Fibroblast of pulmonary artery (primary cell): ENCODE results near the gene STAU1.
A peak's percentile ranks its signal among the peaks of the same experiment; 100 is the strongest.

Experiments
- DNase-seq: peaks from one replicate; pipeline ENCODE4 v3.0.0-alpha.2; 2010; ENCODE audit warnings: low read depth
- H3K4me3 ChIP-seq: replicated peaks from 2 replicates; pipeline ENCODE4 v1.5.1; 2011; ENCODE audit warnings: low read depth, mild to moderate bottlenecking, control low read depth, low read length, moderate library complexity
- CTCF ChIP-seq: IDR thresholded peaks from 2 replicates; pipeline ENCODE4 v1.5.1; 2011; ENCODE audit warnings: mild to moderate bottlenecking, control low read depth, low read length, inconsistent platforms; ENCODE audit errors: missing control alignments

The STAU1 gene

GRCh38 chr20:49187851-49188641 is at the start of gene STAU1:
TSS of gene STAU1 (minus strand) at chr20:49188334. CDS start at chr20:49166201, 22,133 bp downstream.
- TF ChIP-seq CTCF = no peak
- peak; percentile 97 for DNase-seq
- H3K4me3 ChIP-seq = peak within 1 kb of the TSS; percentile 89

- H3K4me3 ChIP-seq = no peak overlapping the region
- DNase-seq = no peak
- no peak for TF ChIP-seq CTCF
Measured at GRCh38 chr20:49237531-49237930, 49.4 kb upstream of the STAU1 start.

GRCh38 chr20:49236301-49236700 is 48.2 kb upstream of the STAU1 start:
- H3K4me3 ChIP-seq = no peak overlapping the region
- no peak for DNase-seq
- no peak for TF ChIP-seq CTCF

- DNase-seq = no peak
- H3K4me3 ChIP-seq = no peak overlapping the region
- no peak for TF ChIP-seq CTCF
Measured at GRCh38 chr20:49234831-49235230, 46.7 kb upstream of the STAU1 start.

- DNase-seq = no peak
- H3K4me3 ChIP-seq = no peak overlapping the region
- TF ChIP-seq CTCF = no peak
Measured at GRCh38 chr20:49233226-49233625, 45.1 kb upstream of the STAU1 start.

- no peak for TF ChIP-seq CTCF
- no peak overlapping the region for H3K4me3 ChIP-seq
- DNase-seq = no peak
Measured at GRCh38 chr20:49231471-49231870, 43.3 kb upstream of the STAU1 start.
